HG02759 (cell line): ENCODE data around the gene CLK1.
A peak's percentile ranks its signal among the peaks of the same experiment; 100 is the strongest.
"Not testable (repeated sequence)": the region's sequence is repeated elsewhere in the genome, so short reads cannot be mapped to it uniquely, and the experiment has no call there.

Experiments
- ATAC-seq: cut with Tn5 transposase; IDR thresholded peaks from one replicate; pipeline ENCODE4 v1.9.1; 2021; ENCODE audit warnings: mild to moderate bottlenecking, moderate library complexity; ENCODE audit not compliant: unreplicated experiment

Gene CLK1

DNA sequence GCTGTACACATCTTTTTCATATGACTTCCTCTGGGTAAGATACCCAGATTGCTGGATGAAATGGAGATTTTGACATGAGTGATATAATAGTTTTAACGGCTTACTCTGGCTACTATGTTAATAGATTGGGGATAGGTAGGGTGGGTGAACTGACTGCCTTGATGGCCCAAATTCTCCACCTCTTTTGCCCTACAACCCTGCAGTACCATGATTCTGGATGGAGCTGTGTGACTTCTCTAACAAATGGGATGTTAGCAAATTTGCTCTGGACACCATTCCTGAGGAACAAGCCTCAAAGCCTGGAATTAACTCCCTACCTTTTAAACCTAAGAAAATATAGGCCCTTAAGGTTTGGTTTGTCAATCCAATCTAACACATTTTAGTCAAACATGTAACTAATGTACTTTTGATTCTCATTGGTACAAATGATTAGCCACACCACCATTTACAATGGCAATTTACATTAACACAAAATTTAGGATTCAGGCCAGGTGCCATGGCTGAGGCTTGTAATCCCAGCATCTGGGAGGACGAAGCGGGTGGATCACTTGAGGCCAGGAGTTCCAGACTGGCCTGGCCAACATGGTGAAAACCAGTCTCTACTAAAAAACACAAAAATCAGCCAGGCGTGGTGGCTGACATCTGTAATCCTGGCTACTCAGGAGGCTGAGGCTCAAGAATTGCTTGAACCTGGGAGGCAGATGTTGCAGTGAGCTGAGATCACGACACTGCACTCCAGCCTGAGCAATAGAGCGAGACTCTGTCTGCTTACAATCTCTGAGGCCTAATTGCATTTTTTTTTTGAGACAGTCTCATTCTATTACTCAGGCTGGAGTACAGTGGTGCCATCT lies 12.8 kb downstream of the CLK1 start:
- no peak for ATAC-seq

DNA sequence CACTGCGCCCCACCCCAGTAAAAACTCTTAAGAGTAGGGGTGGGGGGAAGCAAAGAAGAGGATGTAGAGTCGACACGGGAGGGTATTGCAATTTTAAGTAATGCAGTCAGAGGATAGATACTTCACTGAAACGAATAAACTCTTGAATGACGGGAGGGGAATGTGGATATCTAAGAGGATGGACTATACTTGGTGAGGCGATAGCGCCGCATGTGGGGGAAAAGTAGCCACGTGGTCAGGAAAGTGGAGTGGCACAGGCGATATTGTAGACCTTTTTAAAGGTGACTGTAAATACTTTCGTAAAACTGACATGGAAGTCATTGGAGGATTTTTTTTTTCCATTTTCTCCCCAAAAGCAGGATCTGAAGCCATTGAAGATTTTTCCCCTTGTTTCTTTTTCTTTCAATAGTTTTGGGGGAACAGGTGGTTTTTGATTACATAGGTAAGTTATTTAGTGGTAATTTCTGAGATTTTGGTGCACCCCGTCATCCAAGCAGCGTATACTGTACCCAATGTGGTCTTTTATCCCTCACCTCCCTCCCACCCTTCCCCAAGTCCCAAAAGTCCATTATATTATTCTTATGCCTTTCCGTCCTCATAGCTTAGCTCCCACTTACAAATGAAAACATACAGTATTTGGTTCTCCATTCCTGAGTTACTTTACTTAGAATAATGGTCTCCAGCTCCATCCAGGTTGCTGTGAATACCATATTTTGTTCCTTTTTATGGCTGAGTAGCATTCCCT lies 13.8 kb downstream of the CLK1 start:
- ATAC-seq: no peak

DNA sequence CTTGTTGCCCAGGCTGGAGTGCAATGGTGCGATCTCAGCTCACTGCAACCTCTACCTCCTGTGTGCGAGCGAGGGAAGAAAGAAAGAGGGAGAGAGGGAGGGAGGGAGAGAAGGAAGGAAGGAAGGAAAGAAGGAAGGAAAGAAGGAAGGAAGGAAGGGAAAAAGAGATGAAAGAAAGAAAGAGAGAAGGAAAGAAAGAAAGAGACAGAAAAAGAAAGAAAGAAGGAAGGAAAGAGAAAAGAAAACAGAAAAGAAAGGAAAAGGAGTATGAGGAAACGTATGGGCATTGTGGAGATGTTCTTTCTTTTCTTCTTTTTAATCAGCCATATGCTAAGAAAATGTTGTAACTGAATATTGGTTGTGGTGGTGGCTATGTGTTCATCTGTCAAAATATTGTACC lies 16.5 kb downstream of the CLK1 start:
- ATAC-seq: no peak

DNA sequence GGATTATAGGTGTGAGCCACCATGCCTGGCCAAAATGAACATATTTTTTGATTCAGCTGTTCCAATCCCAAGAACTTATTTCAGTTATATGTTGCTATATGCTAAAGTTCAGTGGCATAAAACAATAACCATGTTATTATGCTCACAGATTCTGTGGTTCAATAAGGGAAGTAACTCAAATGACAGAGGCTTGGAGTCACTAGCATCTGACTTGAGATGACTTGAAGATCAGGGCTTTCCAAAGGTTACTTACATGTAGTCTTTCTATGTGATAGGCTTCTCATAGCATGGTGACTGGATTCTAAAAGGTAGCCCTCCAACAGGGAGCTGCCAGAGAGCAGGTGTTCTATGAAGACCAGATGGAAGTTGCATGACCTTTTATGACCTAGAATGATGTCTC lies 17.2 kb downstream of the CLK1 start:
- ATAC-seq: no peak

DNA sequence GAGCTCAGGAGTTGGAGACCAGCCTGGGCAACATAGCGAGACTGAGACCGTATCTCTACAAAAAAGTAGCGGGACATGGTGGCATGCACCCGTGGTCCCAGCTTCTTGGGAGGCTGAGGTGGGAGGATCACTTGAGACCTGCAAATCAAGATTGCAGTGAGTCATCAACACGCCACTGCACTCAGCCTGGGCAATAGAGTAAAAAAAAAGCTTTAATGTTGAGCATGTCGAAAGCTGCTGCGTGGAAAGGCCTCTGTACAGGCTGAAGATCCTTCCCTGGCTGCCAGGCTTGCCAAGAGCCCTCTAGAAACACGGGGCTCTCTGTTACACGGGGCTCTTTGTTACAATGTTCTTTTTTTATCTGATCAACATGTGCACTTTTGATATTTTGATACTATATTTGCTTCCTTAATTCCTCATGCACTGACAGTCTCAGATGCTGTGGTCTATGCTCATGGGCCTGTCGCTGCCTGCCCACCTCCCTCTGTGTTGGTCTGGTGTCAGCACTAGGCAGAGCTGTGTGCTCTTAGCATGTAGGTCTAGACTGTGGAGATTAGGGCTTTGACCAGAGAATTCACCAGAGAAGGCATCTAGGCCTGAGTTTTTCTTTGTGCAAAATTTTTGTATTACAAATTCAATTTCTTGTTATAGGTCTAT lies 18.7 kb downstream of the CLK1 start:
- no peak for ATAC-seq

DNA sequence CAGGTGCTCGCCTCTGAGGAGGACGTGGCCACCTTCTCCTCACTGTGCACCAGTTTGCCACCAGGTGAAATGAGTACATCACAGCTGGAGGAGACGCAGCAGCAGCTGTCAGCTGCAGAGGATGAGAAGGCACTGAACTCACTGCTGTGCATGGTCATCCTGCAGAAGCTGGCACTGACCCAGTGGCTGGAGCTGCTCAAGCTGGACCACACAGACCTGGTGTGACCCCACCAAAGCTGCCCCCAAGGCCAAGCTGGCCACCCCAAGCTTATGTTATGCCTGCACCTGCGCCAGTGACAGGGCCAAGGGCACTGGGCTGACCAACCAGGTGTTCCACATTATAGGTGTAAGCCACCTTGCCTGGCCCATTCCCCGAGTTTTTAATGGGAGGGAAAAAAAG lies 19.3 kb downstream of the CLK1 start:
- ATAC-seq: no peak

DNA sequence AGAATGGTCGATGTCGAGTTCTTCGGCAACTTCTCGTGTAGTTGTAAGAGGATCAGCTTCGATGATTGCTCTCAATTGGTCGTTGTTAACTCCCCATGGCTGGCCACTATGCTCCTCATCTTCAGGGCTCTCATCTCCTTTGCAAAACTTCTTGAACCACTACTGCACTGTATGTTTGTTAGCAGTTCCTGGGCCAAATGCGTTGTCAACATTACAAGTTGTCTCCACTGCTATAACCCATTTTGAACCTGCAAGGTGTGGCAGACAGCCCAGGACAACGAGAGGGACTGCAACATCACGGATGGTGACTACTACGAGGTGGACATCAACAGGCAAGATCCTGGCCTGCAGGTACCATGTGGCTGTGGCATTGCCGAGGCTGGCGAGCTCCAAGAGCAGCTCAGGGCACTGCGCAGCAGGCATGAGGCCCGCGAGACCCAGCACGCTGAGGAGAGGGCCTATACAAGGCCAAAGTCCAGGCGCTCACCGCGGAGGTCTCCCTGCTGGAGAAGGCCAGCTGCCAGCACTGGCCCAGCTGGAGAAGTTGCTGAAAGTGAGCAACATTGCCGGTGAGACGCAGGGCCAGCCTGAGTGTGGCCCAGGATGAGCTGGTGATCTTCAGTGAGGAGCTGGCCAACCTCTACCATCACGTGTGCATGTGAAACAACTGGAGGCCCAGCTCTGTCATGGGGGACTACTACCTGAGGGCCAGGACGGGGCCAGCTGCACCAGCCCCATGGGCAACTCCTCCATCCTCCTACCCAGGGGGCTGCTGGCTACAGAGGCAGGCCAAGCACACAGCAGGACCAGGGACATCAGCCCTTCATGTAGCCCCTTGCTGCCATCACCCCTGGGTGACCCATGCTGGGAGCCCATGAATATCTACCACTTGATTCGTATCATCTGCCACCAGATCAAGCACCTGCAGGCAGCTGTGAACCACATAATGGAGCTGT lies 20.2 kb downstream of the CLK1 start:
- ATAC-seq: no peak

DNA sequence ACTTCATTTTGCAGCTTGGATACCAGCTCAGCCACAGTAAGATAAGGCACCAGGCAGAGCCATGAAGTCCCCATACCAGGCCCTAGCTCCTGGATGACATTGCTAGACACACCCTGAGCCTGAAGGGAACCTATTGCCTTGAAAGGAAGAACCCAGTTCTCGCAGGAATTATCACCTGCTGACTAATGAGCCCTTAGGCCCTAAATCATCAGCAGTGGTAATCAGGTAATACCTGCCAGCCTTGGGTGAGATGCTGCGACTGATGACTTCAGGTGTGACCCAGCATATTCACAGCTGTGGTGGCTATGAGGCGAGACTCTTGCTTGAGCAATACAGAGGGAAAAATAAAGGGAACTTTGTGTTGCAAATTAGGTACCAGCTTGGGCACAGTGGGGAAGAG lies 24.9 kb downstream of the CLK1 start:
- no peak for ATAC-seq

DNA sequence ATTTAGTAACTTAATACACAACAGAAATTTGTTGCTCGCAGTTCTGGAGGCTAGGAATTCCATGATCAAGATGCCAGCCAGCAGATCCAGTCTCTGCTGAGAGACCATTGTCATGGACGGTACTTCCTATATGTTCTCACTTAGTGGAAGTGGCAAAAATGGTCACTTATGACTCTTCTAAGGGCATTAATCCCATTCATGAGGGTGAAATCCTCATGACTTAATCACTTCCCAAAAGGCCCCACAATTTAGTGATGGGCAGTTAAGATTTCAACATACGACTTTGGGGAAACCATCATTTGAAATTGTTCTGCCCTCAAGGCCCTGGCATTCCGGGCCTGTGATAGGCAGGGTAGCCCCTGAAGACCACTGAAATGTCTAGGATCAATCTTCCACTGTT lies 29.8 kb downstream of the CLK1 start:
- no peak for ATAC-seq

DNA sequence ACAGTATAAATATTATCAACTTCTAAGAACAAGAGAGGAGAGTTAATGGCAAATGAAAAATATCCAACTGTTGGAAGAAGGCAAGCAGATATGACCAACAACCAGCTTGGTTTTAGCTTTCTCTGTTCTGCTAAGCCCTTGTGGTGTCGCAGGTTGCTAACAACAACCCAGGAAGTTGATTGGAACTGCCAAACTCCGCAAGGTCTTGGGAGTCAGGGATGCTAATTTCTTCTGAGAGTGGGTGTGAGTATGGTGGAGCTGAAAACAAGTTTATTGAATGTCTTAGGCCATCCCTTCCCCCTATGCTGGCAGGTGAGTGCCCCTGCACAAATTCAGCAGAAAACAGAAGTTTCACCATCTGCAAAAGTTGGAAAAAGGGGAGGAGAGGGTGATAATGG lies 35.2 kb downstream of the CLK1 start:
- ATAC-seq: no peak

DNA sequence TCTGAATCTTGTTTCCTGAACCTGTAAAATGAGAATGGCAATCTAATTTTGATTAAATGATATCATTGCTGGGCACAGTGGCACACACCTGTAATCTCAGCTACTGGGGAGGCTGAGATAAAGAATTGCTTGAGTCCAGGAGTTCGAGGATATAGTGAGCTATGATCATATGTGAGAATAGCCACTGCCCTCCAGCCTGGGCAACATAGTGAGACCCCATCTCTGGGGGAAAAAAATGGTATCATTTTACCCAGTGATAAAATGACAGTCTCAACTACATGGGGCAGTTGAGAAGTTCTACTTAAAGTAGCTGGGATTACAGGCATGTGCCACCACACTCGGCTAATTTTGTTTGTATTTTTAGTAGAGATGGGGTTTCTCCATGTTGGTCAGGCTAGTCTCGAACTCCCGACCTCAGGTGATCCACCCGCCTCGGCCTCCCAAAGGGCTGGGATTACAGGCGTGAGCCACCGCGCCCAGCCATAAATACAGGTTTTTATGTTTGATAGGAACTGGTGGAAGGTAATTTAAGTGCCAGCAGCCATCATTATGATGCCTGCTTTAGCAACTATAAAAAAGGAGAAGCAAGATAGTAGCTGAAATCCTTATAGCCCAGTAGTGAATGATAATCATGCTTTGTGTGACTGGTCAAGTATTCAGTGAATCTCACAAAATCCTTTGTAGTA lies 35.7 kb downstream of the CLK1 start:
- no peak for ATAC-seq

DNA sequence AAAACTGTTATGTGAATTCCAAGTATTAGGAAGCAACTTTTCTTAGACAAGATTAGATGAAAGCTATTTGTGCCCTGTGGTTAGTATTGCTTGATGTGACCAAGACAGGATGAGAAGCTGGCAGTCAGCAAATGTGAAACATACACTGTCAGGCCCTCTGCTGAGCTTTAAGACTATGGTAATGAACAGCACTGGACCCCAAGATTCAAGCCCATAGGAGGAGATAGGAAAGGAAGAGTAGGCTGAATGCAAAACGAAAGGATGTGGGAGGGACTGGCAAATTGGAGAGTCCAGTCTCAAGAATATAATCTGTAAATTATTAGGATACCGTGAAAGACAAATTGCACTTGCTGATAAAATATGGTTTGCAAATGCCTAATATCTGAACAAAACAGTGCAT lies 36.4 kb downstream of the CLK1 start:
- ATAC-seq: no peak

DNA sequence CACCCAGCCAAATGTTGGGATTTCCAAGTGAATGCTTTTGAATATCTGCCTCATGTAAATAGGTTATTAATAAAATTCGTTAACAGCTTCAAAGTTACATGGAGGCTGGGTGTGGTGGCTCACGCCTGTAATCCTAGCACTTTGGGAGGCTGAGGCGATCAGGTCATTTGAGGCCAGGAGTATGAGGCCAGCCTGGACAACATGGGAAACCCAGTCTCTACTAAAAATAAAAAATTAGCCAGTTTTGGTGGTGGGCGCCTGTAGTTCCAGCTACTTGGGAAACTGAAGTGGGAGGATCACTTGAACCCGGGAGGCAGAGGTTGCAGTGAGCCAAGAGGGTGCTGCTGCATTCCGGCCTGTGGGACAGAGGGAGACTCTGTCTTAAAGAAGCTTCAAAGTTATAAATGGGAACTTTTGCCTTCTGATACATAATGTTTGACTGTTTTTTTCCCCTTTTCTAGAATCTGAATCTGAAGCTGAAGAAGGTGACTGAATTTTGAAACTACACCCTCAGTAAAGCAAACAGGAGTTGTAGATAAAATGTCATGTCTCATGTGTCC lies 42.7 kb downstream of the CLK1 start:
- no peak for ATAC-seq

DNA sequence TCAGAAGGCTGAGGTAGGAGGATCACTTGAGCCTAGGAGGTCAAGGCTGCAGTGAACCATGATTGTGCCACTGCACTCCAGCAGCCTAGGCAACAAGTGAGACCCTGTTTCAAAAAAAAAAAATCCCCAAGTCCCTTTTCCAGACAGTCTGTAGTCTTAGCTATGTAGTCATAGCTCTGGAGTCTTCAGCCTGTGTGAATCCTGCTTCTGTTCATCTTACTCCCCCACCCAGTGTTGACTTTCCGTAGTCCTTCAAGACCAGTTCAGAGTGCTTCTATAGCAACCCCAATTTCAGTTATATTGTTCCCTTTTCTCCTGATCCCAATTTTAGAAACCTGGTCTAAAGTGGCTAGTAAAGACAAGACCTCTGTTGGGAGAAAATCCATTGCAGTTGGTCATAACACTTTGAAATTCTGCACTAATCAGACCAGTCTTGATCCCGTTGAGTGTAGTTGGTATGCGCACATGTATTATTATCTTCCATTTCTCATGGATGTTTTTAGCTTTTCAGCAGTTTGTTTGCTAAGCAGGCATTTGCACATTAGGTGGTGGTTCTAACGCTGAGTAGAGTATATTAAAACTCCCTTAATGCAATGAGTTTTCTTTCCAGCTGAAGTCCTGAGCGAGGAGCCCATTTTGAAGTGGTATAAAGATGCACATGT lies 43.8 kb downstream of the CLK1 start:
- no peak for ATAC-seq

DNA sequence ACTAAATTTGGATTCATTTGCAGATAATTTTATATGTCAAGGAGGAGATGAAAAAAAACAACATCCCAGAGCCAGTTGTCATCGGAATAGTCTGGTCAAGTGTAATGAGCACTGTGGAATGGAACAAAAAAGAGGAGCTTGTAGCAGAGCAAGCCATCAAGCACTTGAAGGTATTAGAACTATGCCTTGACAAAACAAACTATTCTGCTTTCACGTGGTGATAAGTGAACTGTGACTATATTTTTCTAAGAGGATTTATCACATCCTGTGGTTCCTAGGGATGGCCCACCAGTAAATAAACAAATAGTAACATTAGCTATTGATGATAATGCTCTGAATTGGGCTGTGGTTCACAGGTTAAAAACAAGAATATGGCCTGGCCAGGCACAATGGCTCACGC lies 45.7 kb downstream of the CLK1 start:
- not testable (repeated sequence) for ATAC-seq

DNA sequence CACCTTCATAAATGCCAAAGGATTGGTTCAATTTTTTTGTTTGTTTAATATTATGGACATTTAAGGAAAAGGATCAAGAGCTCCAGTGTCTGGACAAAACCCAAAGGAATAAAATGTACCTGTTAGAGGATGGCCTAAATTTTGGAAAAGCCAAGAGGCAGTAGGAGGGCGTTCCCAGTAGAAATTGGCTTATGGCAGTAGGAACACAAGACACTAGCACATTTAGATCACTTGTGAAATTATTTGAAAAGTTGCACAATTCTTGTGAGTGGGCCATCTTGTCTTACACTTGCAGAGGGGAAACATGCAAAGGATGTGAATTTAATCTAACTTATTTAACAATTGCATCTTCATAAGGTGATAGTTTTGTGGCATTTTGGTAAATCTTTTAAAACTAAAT lies 49.5 kb downstream of the CLK1 start:
- no peak for ATAC-seq

DNA sequence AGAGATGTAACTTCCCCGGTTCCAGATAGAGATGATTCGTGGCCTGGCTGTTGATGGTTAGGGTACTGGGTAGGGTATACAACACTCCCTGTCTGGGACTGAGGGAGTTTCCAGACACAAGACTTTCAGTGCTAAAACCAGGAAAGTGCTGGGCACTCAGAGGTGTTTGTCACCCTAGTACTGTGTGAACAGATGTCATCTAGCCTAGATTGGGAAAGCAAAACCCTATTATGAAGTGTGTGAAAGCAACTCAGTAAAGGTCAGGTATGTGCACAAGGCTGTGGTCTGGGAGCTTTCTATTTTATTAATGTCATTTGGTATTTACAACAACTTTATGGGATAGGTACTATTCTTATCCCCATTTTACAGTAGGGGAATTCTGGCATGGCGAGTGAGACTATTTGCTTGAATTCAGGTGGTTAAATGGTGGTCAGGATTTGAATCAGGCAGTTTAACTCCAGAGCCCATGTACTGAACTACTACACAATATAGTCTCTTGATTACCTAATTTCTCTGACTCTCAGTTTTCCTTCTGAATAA lies 50.1 kb downstream of the CLK1 start:
- no peak for ATAC-seq

DNA sequence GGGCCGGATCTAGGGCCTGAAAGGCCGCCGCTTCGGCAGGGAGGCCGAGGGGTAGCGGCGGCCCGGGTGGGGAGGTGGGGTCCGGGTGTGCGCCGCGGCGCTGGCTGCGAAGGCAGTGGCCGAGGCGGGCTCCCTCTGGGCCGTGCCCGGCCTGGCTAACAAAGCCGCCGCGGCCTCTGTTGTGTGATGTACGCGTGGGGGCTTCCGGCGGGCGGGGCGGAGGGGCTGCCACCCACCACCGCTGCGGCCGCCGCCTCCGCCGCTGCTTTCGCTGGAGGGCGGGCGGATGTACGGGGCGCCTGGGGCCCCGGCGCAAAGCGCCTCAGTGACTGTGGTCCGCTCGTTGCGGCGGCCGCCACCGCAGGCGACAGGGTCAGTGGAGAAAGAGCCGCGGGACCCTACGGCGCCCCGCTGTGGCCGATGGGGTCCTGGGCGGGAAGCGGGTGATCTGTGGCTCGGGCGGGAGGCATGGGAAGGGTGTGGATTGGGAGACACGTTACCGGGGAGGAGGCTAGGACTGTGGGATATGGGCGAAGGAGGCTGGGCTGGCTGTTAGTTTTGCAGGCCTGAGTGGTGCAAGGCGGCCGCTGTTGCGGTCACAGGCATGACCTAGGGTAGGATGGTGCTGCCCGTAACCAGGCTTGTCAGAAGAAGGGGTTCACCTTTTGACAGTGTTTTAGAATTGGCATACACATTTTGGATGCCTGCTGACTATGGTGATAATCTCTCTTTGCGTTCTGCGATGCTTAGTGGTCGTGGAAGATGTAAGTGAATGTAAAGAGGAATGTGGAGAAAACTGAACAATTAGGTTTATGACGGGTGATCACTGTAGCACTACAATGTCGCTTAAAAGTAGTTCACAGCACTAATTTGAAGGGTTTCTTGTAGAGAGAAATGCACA lies 52.1 kb downstream of the CLK1 start:
- peak; percentile 39 for ATAC-seq
